Ascending aorta (tissue), 2 donors: ENCODE measurements around the gene POLR3A. TPM values are rescaled to one million over a fixed set of nuclear protein-coding genes. Genes with fewer than 3 reads are reported as not detected.

Experiments used
- DNase-seq, 2 donors: peaks; one replicate each; pipeline ENCODE4 v3.0.0-alpha.2; 2019; ENCODE audit warnings: low spot score in 2 of 2
- H3K27ac ChIP-seq, 2 donors: fragments of 200-600 bp; sonication (generic); one replicate each; pipeline ENCODE4 v1.5.1; 2016 to 2017; ENCODE audit warnings: mild to moderate bottlenecking in 1 of 2
- H3K27me3 ChIP-seq: fragments of 200-600 bp; sonication (generic); one replicate; pipeline ENCODE4 v1.5.1; 2017
- H3K36me3 ChIP-seq, 2 donors: fragments of 200-600 bp; sonication (generic); one replicate each; pipeline ENCODE4 v1.5.1; 2016
- H3K4me1 ChIP-seq, 2 donors: fragments of 200-600 bp; sonication (generic); one replicate each; pipeline ENCODE4 v1.5.1; 2016 to 2017; ENCODE audit warnings: mild to moderate bottlenecking in 1 of 2
- H3K4me3 ChIP-seq, 2 donors: fragments of 200-600 bp; sonication (generic); one replicate each; pipeline ENCODE4 v1.5.1; 2016 to 2017; ENCODE audit warnings: mild to moderate bottlenecking in 1 of 2
- H3K9me3 ChIP-seq, 2 donors: fragments of 200-600 bp; sonication (generic); one replicate each; pipeline ENCODE4 v1.5.1; 2016
- intact Hi-C: fragments of 100-400 bp; cut with DNase I; formaldehyde crosslinking; loops from one replicate; pipeline ENCODE4 v1.15.1; 2023
- total RNA-seq: library from RNA; depleted of rRNA; stranded (reverse); fragments of >200 nt; gene quantifications from one replicate; pipeline ENCODE4 v1.1.0, GENCODE V29; 2016
- TF ChIP-seq, protein P1 (sequence below), 3 experiments: fragments of 200-600 bp in 2 of 3; fragments of 450-650 bp in 1 of 3; sonication (generic) in 2 of 3; IDR thresholded peaks; one replicate each; pipeline ENCODE4 v1.5.1; 2016 to 2019; ENCODE audit warnings: antibody characterized with exemption in 3 of 3, mild to moderate bottlenecking in 1 of 3, moderate library complexity in 1 of 3

The POLR3A gene
- total RNA-seq, 1 donor from 2014 or later: 18.6 TPM

DNA sequence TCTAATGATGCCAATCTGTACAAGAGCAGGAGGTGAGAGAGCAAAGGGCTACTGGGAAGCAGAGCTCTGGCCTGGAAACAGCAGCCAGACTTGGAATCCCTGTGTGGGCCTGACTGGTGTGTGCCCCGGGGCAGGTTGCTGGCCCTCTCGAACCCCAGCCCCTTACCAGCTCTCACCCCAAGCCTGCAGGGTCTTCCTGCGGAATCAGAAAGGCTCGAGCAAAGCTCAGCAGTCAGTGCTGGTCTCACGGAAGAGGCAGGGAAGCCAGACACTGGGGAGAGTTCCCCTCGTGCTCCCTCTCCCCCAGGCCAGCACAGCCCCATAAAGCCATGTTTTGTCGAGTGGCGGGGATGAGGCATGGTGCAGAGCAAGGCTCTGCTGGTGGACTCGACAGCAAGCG, 50.1 kb downstream of the POLR3A start:
- intact Hi-C loops: no loop called here
- Histone ChIP-seq H3K4me3 (no peak overlapping the region), H3K27ac (no peak overlapping the region)

DNA sequence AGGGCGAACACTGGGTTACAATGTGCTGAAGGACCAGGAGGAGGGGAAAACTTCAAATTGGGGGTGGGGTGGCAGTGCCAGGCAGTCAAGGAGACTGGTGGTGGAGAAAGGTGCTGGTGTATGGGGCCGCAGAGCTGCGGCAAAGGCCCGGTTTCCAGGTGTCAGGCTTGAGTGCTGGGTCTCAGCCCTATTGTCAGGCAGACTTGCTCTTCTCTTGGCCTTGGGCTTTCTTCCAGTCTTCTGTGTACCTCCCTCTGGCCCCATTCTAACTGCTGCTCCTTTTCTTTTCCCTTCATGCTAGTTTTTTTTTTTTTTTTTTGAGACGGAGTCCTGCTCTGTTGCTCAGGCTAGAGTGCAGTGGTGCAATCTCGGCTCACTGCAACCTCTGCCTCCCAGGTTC, 51.0 kb downstream of the POLR3A start:
- Histone ChIP-seq H3K36me3 (peaks cover 57 to 65% of the 10 kb centered on the region in 2 donors), H3K9me3 (no peaks in the 10 kb centered on the region), H3K27ac (no peak overlapping the region), H3K4me1 (peaks cover 0 to 15% of the 10 kb centered on the region in 2 donors), H3K27me3 (no peaks in the 10 kb centered on the region), H3K4me3 (no peak overlapping the region)
- TF ChIP-seq, protein P1, sequence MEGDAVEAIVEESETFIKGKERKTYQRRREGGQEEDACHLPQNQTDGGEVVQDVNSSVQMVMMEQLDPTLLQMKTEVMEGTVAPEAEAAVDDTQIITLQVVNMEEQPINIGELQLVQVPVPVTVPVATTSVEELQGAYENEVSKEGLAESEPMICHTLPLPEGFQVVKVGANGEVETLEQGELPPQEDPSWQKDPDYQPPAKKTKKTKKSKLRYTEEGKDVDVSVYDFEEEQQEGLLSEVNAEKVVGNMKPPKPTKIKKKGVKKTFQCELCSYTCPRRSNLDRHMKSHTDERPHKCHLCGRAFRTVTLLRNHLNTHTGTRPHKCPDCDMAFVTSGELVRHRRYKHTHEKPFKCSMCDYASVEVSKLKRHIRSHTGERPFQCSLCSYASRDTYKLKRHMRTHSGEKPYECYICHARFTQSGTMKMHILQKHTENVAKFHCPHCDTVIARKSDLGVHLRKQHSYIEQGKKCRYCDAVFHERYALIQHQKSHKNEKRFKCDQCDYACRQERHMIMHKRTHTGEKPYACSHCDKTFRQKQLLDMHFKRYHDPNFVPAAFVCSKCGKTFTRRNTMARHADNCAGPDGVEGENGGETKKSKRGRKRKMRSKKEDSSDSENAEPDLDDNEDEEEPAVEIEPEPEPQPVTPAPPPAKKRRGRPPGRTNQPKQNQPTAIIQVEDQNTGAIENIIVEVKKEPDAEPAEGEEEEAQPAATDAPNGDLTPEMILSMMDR (IDR thresholded peaks at IDR 0.05): no peak
- intact Hi-C loops: no loop called here
- no peak for DNase-seq

More for the DNA sequence above, 50.1 kb downstream of the POLR3A start:
- Histone ChIP-seq H3K27me3 (no peaks in the 10 kb centered on the region), H3K36me3 (peaks cover 64 to 74% of the 10 kb centered on the region in 2 donors), H3K4me1 (peaks cover 0 to 13% of the 10 kb centered on the region in 2 donors), H3K9me3 (no peaks in the 10 kb centered on the region)
- TF ChIP-seq, protein P1 (IDR thresholded peaks at IDR 0.05): no peak
- no peak for DNase-seq

DNA sequence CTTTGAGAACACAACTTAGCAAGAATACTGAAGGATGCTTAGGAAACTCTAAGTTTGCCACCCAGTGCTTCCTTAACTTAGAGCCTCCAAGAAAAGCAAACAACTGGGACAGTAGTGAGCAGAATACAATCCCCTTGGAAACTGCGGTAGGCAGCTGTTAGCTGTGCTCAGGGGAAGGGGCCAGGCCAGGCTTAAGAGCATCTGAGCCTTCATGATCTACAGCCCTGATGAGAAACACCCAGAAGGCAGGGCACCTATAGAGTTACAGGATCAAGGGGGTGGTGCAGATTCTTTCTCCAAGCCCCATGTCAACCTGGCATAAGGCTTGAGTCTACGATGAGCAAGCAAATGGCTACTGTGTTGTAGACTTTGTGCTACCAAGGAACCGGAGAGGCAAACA, 51.4 kb downstream of the POLR3A start:
- Histone ChIP-seq H3K36me3 (peaks cover 53 to 61% of the 10 kb centered on the region in 2 donors), H3K27me3 (no peaks in the 10 kb centered on the region), H3K9me3 (no peaks in the 10 kb centered on the region), H3K4me1 (peaks cover 0 to 15% of the 10 kb centered on the region in 2 donors), H3K4me3 (no peak overlapping the region), H3K27ac (peak overlapping the region; percentile 28 to 31)
- intact Hi-C loops: no loop called here
- no peak for DNase-seq
- TF ChIP-seq, protein P1 (IDR thresholded peaks at IDR 0.05): no peak

DNA sequence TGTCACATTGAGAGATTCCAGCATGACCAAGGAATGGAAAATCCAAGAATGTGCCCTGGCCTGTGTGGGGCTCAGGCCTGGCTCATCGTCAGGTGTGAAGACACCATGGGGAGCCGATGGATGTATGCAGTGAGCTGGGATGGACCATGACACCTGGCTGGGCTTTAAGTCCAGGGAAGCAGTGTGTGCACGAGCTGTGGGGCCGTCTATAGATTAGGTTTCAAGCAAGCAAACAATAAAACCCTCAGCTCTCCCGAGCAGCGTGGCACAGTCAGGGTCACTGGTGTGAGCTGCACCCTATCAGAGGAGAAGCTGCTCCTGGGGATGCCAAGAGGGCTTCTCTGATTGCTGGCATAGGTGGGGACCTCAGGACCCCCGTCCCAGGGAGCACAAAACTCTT, 52.3 kb downstream of the POLR3A start:
- Histone ChIP-seq H3K27ac (peak overlapping the region in 1 of 2 donors; percentile 31), H3K4me1 (peaks cover 0 to 15% of the 10 kb centered on the region in 2 donors), H3K9me3 (no peaks in the 10 kb centered on the region), H3K36me3 (peaks cover 44 to 52% of the 10 kb centered on the region in 2 donors), H3K27me3 (no peaks in the 10 kb centered on the region), H3K4me3 (no peak overlapping the region)
- intact Hi-C loops: no loop called here
- DNase-seq: no peak
- TF ChIP-seq, protein P1 (IDR thresholded peaks at IDR 0.05): no peak

DNA sequence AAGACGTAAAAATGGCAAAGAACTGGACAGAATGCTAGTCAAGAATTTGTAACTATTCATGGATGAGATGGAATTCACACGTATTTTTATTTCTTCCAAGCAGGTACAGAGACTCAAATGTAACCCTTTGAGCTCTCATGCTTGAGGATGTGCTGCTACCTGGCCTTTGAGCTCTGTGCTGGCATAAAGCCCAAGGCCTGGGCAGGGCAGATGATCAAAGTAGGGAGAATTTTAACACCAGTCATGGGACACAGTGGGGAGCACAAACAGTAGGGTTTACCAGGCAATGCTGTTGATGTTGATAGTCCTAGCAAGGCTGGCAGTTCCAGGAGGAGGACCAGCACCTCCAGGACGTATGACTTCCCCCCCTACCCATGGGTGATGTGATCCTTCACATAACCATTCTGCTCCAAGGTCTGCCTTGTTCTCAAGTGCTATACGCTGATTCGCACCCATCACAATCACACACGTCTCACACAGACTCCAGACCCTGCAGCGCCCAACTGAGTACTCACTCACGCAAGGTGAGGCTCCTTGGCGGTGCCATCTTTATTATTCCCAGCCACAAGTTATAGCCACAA, 54.1 kb downstream of the POLR3A start:
- Histone ChIP-seq H3K4me1 (peaks cover 0 to 27% of the 10 kb centered on the region in 2 donors), H3K27me3 (no peaks in the 10 kb centered on the region), H3K36me3 (peaks cover 28 to 35% of the 10 kb centered on the region in 2 donors), H3K4me3 (no peak overlapping the region), H3K9me3 (no peaks in the 10 kb centered on the region), H3K27ac (peak overlapping the region; percentile 78 to 89)
- DNase-seq: peak in 1 of 2 donors; percentile 61
- TF ChIP-seq, protein P1 (IDR thresholded peaks at IDR 0.05): no peak
- intact Hi-C loops: loop anchor here (2.0 kb wide), 1 partner anchor 128 kb away; no protein-coding TSS in a partner anchor
